Endodermal cell (in vitro differentiated cells): ENCODE data around the gene AK8. TPM values are rescaled to one million over a fixed set of nuclear protein-coding genes. Genes with fewer than 3 reads are reported as not detected.

Source experiments
- DNase-seq: peaks from one replicate; pipeline ENCODE4 v3.0.0-alpha.2; 2017
- H3K27ac ChIP-seq: 2 replicates; pipeline ENCODE4 v1.5.1; 2013; ENCODE audit warnings: mild to moderate bottlenecking, low read depth, low read length, moderate library complexity
- H3K27me3 ChIP-seq: 2 replicates; pipeline ENCODE4 v1.6.1; 2013; ENCODE audit warnings: mild to moderate bottlenecking, low read length, moderate library complexity; ENCODE audit not compliant: insufficient read depth, control insufficient read depth, poor library complexity, severe bottlenecking
- H3K36me3 ChIP-seq: 2 replicates; pipeline ENCODE4 v1.7.0; 2013; ENCODE audit warnings: mild to moderate bottlenecking, low read length, moderate library complexity; ENCODE audit not compliant: control insufficient read depth, insufficient read depth
- H3K4me1 ChIP-seq: one replicate; pipeline ENCODE4 v1.7.0; 2013; ENCODE audit warnings: low read length; ENCODE audit not compliant: control insufficient read depth, insufficient read depth
- H3K4me3 ChIP-seq: 2 replicates; pipeline ENCODE4 v1.5.1; 2013; ENCODE audit warnings: mild to moderate bottlenecking, low read length, moderate library complexity
- H3K9ac ChIP-seq: 2 replicates; pipeline ENCODE4 v1.6.1; 2013; ENCODE audit warnings: mild to moderate bottlenecking, low read length, moderate library complexity; ENCODE audit not compliant: poor library complexity, severe bottlenecking; ENCODE audit errors: extremely low read depth
- H3K9me3 ChIP-seq: 2 replicates; pipeline ENCODE4 v1.6.1; 2013; ENCODE audit warnings: mild to moderate bottlenecking, low read length, moderate library complexity; ENCODE audit not compliant: control insufficient read depth
- H3K27ac Mint-ChIP-seq: 2 replicates; pipeline ENCODE4 v1.8.0; 2020; ENCODE audit warnings: mixed read lengths
- H3K27me3 Mint-ChIP-seq: 2 replicates; pipeline ENCODE4 v1.8.0; 2021; ENCODE audit warnings: mild to moderate bottlenecking, mixed read lengths; ENCODE audit not compliant: insufficient read depth
- H3K36me3 Mint-ChIP-seq: 2 replicates; pipeline ENCODE4 v1.8.0; 2020; ENCODE audit warnings: low read depth, mixed read lengths
- H3K4me1 Mint-ChIP-seq: 2 replicates; pipeline ENCODE4 v1.8.0; 2020; ENCODE audit warnings: mixed read lengths
- H3K4me3 Mint-ChIP-seq: 2 replicates; pipeline ENCODE4 v1.8.0; 2020; ENCODE audit warnings: mild to moderate bottlenecking, moderate library complexity, mixed read lengths
- H3K9me3 Mint-ChIP-seq: 2 replicates; pipeline ENCODE4 v1.8.0; 2020; ENCODE audit warnings: mild to moderate bottlenecking, mixed read lengths
- WGBS, 2 experiments: methylation state at CpG; one replicate each; pipeline versions ENCODE4 v1.1.5 to v1.1.7; 2013; ENCODE audit warnings: missing lambda C conversion rate in 2 of 2, mixed read lengths in 1 of 2; ENCODE audit not compliant: insufficient coverage in 1 of 2, insufficient read length in 1 of 2; 5-methylcytosine and 5-hydroxymethylcytosine counted together
- total RNA-seq, 2 donors: library from RNA; stranded (reverse); fragmentation: NEBNext Ultra II Directional in 1 of 2; extraction: Animal tissue kit (Norgen Biotek cat#: 25700) in 1 of 2; gene quantifications; 2 replicates in 1 of 2; 3 replicates in 1 of 2; pipeline ENCODE4 v1.2.1, GENCODE V29; 2021
- TF ChIP-seq, protein P1 (sequence below): fragments of 200-600 bp; sonication (generic); conservative IDR thresholded peaks from 2 replicates; pipeline ENCODE4 v1.5.0; 2021; ENCODE audit warnings: antibody characterized with exemption, mild to moderate bottlenecking

The AK8 gene
- total RNA-seq, 2 donors from 2014 or later = 1.3 to 2.6 TPM

DNA sequence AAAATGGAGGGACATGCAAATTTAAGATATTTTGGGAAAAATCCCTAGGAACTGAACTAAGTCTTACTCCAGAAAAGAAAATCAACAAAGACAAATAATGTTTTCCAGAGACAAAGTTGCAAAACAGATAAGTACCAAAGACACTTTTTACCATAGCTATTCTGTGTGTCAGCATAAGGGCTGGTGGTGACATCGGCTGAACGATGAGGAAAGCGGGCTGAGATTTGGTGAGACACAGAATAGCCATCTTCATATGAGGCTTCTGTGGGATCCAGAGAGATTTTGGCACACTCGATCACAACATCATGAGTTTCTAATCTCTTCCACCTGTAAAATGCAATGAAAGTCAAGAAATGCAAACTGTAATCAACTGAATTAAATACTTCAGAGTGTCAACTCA lies 34.0 kb upstream of the AK8 start:
- TF ChIP-seq, protein P1, sequence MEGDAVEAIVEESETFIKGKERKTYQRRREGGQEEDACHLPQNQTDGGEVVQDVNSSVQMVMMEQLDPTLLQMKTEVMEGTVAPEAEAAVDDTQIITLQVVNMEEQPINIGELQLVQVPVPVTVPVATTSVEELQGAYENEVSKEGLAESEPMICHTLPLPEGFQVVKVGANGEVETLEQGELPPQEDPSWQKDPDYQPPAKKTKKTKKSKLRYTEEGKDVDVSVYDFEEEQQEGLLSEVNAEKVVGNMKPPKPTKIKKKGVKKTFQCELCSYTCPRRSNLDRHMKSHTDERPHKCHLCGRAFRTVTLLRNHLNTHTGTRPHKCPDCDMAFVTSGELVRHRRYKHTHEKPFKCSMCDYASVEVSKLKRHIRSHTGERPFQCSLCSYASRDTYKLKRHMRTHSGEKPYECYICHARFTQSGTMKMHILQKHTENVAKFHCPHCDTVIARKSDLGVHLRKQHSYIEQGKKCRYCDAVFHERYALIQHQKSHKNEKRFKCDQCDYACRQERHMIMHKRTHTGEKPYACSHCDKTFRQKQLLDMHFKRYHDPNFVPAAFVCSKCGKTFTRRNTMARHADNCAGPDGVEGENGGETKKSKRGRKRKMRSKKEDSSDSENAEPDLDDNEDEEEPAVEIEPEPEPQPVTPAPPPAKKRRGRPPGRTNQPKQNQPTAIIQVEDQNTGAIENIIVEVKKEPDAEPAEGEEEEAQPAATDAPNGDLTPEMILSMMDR = no peak
- no peaks in the 10 kb centered on the region for H3K27me3 ChIP-seq
- no peaks in the 10 kb centered on the region for H3K4me1 ChIP-seq
- H3K4me1 Mint-ChIP-seq = no peaks in the 10 kb centered on the region
- H3K27me3 Mint-ChIP-seq = no peaks in the 10 kb centered on the region
- WGBS, 2 experiments = 98 to 100% methylated on average over 1 to 4 of the region's 4 CpGs
- DNase-seq = no peak
- H3K27ac ChIP-seq = no peak overlapping the region
- H3K4me3 Mint-ChIP-seq = no peak overlapping the region
- no peak overlapping the region for H3K27ac Mint-ChIP-seq
- peaks cover 77% of the 10 kb centered on the region for H3K36me3 ChIP-seq
- peaks cover 65% of the 10 kb centered on the region for H3K36me3 Mint-ChIP-seq
- no peaks in the 10 kb centered on the region for H3K9me3 ChIP-seq
- H3K9ac ChIP-seq = no peak overlapping the region
- no peak overlapping the region for H3K4me3 ChIP-seq
- H3K9me3 Mint-ChIP-seq = no peaks in the 10 kb centered on the region

DNA sequence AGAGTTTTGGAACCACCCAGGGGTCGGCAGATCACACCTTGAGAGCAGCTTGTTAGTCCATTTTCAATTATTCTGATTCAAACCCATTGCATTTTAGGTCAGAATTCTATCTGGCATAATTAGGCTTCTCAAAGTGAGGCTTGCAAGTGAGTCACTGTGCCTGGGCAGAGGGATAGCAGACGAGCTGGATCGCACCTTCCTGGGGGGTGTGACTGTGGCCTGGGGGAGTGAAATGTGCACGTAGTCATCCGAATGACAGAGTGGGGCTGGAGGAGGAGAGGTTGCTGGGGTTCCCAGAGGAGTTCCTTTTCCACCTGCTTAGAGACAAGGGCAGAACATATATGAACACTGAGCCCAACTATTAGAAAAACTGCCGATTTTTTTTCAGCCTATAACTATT lies 32.3 kb upstream of the AK8 start:
- Histone ChIP-seq H3K4me3 (no peak overlapping the region), H3K27me3 (no peaks in the 10 kb centered on the region), H3K9ac (no peak overlapping the region), H3K36me3 (peaks cover 64% of the 10 kb centered on the region), H3K27ac (no peak overlapping the region), H3K4me1 (no peaks in the 10 kb centered on the region), H3K9me3 (no peaks in the 10 kb centered on the region)
- no peak overlapping the region for H3K4me3 Mint-ChIP-seq
- 96 to 100% methylated on average over 3 to 6 of the region's 6 CpGs for WGBS, 2 experiments
- H3K27me3 Mint-ChIP-seq = no peaks in the 10 kb centered on the region
- H3K36me3 Mint-ChIP-seq = peaks cover 59% of the 10 kb centered on the region
- no peaks in the 10 kb centered on the region for H3K4me1 Mint-ChIP-seq
- no peaks in the 10 kb centered on the region for H3K9me3 Mint-ChIP-seq
- DNase-seq = no peak
- TF ChIP-seq, protein P1 = no peak
- H3K27ac Mint-ChIP-seq = no peak overlapping the region

DNA sequence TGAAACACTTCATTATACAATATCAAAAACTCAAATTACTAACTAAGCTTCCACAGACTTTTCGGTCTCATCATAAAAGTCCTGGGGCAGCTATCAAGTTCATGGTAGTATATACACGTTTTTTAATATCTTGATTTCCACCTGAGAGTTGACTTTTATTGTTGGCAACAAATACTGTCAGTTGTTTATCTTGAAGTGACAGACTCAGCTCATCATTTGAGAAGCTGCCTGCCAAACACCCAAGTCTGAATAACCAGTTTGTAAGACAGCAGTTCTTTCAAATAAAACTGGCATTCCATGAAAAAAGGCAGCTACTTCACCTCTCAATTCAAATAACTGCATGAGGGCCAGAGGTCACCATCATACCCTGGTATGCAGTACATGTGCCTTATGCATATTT lies 31.2 kb upstream of the AK8 start:
- Mint-ChIP-seq H3K9me3 (no peaks in the 10 kb centered on the region), H3K27me3 (no peaks in the 10 kb centered on the region), H3K27ac (no peak overlapping the region), H3K36me3 (peaks cover 54% of the 10 kb centered on the region), H3K4me1 (peaks cover 6% of the 10 kb centered on the region), H3K4me3 (no peak overlapping the region)
- Histone ChIP-seq H3K9ac (no peak overlapping the region), H3K4me3 (no peak overlapping the region), H3K27me3 (no peaks in the 10 kb centered on the region), H3K27ac (no peak overlapping the region), H3K9me3 (no peaks in the 10 kb centered on the region), H3K36me3 (peaks cover 64% of the 10 kb centered on the region), H3K4me1 (peaks cover 3% of the 10 kb centered on the region)
- TF ChIP-seq, protein P1 = no peak
- 90 to 93% methylated on average over 2 of the region's 2 CpGs for WGBS, 2 experiments
- no peak for DNase-seq
